OCI-LY1 (cell line): Measurements from ENCODE around the gene AOC3.

Experiments used
- H2AFZ ChIP-seq: fragments of 200-600 bp; sonication (generic), shearing (Covaris generic); 2 replicates; pipeline ENCODE4 v1.6.0; 2014; ENCODE audit warnings: antibody characterized with exemption, mild to moderate bottlenecking, low read length
- H3F3A ChIP-seq: fragments of 200-600 bp; sonication (generic), shearing (Covaris generic); 2 replicates; pipeline ENCODE4 v1.6.0; 2014; ENCODE audit warnings: mild to moderate bottlenecking, antibody characterized with exemption, low read length, moderate library complexity; ENCODE audit not compliant: insufficient read depth
- H3K27ac ChIP-seq: fragments of 200-600 bp; sonication (generic); 2 replicates; pipeline ENCODE4 v1.5.1; 2014; ENCODE audit warnings: low read length, mixed run types, mild to moderate bottlenecking, low read depth; ENCODE audit not compliant: poor library complexity, severe bottlenecking
- H3K27me3 ChIP-seq: fragments of 200-600 bp; sonication (generic); 2 replicates; pipeline ENCODE4 v1.6.0; 2014; ENCODE audit warnings: antibody characterized with exemption, mild to moderate bottlenecking, low read length, moderate library complexity; ENCODE audit not compliant: insufficient read depth
- H3K36me3 ChIP-seq: fragments of 200-600 bp; sonication (generic); 2 replicates; pipeline ENCODE4 v1.6.1; 2014; ENCODE audit warnings: mild to moderate bottlenecking, antibody characterized with exemption, low read length, moderate library complexity, mixed read lengths; ENCODE audit not compliant: insufficient read depth
- H3K4me1 ChIP-seq: fragments of 200-600 bp; sonication (generic); 2 replicates; pipeline ENCODE4 v1.5.1; 2014; ENCODE audit warnings: mild to moderate bottlenecking, low read length, moderate library complexity; ENCODE audit not compliant: insufficient read depth, severe bottlenecking
- H3K4me2 ChIP-seq: fragments of 200-600 bp; sonication (generic), shearing (Covaris generic); 2 replicates; pipeline ENCODE4 v1.6.1; 2014; ENCODE audit warnings: low read length
- H3K4me3 ChIP-seq: fragments of 200-600 bp; sonication (generic); 2 replicates; pipeline ENCODE4 v1.5.1; 2014; ENCODE audit warnings: low read length, low read depth, mild to moderate bottlenecking, mixed read lengths; ENCODE audit not compliant: poor library complexity, severe bottlenecking
- H3K79me2 ChIP-seq: fragments of 200-600 bp; shearing (Covaris generic); 2 replicates; pipeline ENCODE4 v1.6.1; 2016; ENCODE audit warnings: mixed run types, low read length, mixed read lengths; ENCODE audit not compliant: insufficient read depth
- H3K9ac ChIP-seq: fragments of 200-600 bp; sonication (generic), shearing (Covaris generic); 2 replicates; pipeline ENCODE4 v1.6.1; 2014; ENCODE audit warnings: mild to moderate bottlenecking, low read length, mixed read lengths
- H3K9me2 ChIP-seq: fragments of 200-600 bp; sonication (generic), shearing (Covaris generic); 2 replicates; pipeline ENCODE4 v1.6.1; 2014; ENCODE audit warnings: low read depth, mild to moderate bottlenecking, low read length, mixed read lengths
- H3K9me3 ChIP-seq: fragments of 200-600 bp; shearing (Covaris generic); 2 replicates; pipeline ENCODE4 v1.6.1; 2014; ENCODE audit warnings: low read length, mixed read lengths
- H4K20me1 ChIP-seq: fragments of 200-600 bp; sonication (generic), shearing (Covaris generic); 2 replicates; pipeline ENCODE4 v1.6.0; 2016; ENCODE audit warnings: mild to moderate bottlenecking, low read length; ENCODE audit not compliant: insufficient read depth
- CTCF ChIP-seq: fragments of 200-600 bp; sonication (generic), shearing (Covaris generic); IDR thresholded peaks from 2 replicates; pipeline ENCODE4 v1.5.1; 2017; ENCODE audit warnings: mild to moderate bottlenecking, antibody characterized with exemption, low read length, moderate library complexity, mixed read lengths
- EZH2 ChIP-seq: fragments of 200-600 bp; sonication (generic), shearing (Covaris generic); IDR thresholded peaks from 2 replicates; pipeline ENCODE4 v1.8.0; 2017; ENCODE audit warnings: borderline replicate concordance, mixed run types, mild to moderate bottlenecking, antibody characterized with exemption, low read length, moderate library complexity, mixed read lengths

The AOC3 gene

GRCh38 chr17:42850954-42851353, at the start of gene AOC3:
Gene AOC3, plus strand, starts transcription at chr17:42851199. Its CDS starts 145 bp downstream, at chr17:42851344.
- H4K20me1 ChIP-seq: no peaks in the 10 kb centered on the region
- H3F3A ChIP-seq: no peaks in the 10 kb centered on the region
- H3K4me2 ChIP-seq: no peak within 1 kb of the TSS
- H3K27ac ChIP-seq: no peak within 1 kb of the TSS
- peaks cover 6% of the 10 kb centered on the region for H3K4me1 ChIP-seq
- H3K27me3 ChIP-seq: no peaks in the 10 kb centered on the region
- no peak within 1 kb of the TSS for H2AFZ ChIP-seq
- no peaks in the 10 kb centered on the region for H3K9me3 ChIP-seq
- H3K36me3 ChIP-seq: no peaks in the 10 kb centered on the region
- H3K79me2 ChIP-seq: no peaks in the 10 kb centered on the region
- no peak for TF ChIP-seq CTCF
- no peak for TF ChIP-seq EZH2
- H3K9me2 ChIP-seq: no peaks in the 10 kb centered on the region
- H3K9ac ChIP-seq: no peak within 1 kb of the TSS
- H3K4me3 ChIP-seq: no peak within 1 kb of the TSS

GRCh38 chr17:42803074-42803883, 47.7 kb upstream of the AOC3 start:
- Histone ChIP-seq H3K9me3 (no peaks in the 10 kb centered on the region), H3K9me2 (no peaks in the 10 kb centered on the region), H3K27ac (no peak overlapping the region), H3K27me3 (no peaks in the 10 kb centered on the region), H3K36me3 (no peaks in the 10 kb centered on the region), H4K20me1 (no peaks in the 10 kb centered on the region), H3K4me1 (peaks cover 4% of the 10 kb centered on the region), H2AFZ (no peak overlapping the region), H3K9ac (no peak overlapping the region), H3K79me2 (no peaks in the 10 kb centered on the region), H3K4me3 (no peak overlapping the region), H3K4me2 (no peak overlapping the region), H3F3A (no peaks in the 10 kb centered on the region)
- TF ChIP-seq EZH2: no peak
- no peak for TF ChIP-seq CTCF

- no peak for TF ChIP-seq EZH2
- TF ChIP-seq CTCF: no peak
- H3K36me3 ChIP-seq: peaks cover 9% of the 10 kb centered on the region; the same call in 1 of the 2 replicates
- no peaks in the 10 kb centered on the region for H3F3A ChIP-seq
- H3K27ac ChIP-seq: no peak overlapping the region
- no peak overlapping the region for H2AFZ ChIP-seq
- no peaks in the 10 kb centered on the region for H3K27me3 ChIP-seq
- H3K4me2 ChIP-seq: no peak overlapping the region
- H3K9me2 ChIP-seq: no peaks in the 10 kb centered on the region
- no peaks in the 10 kb centered on the region for H3K9me3 ChIP-seq
- H3K4me1 ChIP-seq: no peaks in the 10 kb centered on the region
- H4K20me1 ChIP-seq: no peaks in the 10 kb centered on the region
- H3K9ac ChIP-seq: no peak overlapping the region
- no peak overlapping the region for H3K4me3 ChIP-seq
- H3K79me2 ChIP-seq: no peaks in the 10 kb centered on the region
These were observed 46.1 kb upstream of the AOC3 start for GRCh38 chr17:42804918-42805367.
